Mesenchymal stem cell (in vitro differentiated cells and primary cell): ENCODE measurements around the gene MT2A.

Experiments
- DNase-seq: peaks from one replicate; pipeline ENCODE4 v3.0.0-alpha.2; 2013
- H2AFZ ChIP-seq: one replicate; pipeline ENCODE4 v1.6.1; 2013; ENCODE audit warnings: low read depth, mild to moderate bottlenecking, control low read depth, inconsistent platforms, low read length, moderate library complexity
- H2AK5ac ChIP-seq: 2 replicates; pipeline ENCODE4 v1.6.1; 2013; ENCODE audit warnings: low read length, moderate library complexity, mild to moderate bottlenecking, inconsistent platforms; ENCODE audit not compliant: severe bottlenecking
- H2BK120ac ChIP-seq: one replicate; pipeline ENCODE4 v1.6.1; 2013; ENCODE audit warnings: low read depth, mild to moderate bottlenecking, inconsistent platforms, low read length, moderate library complexity
- H2BK12ac ChIP-seq, 2 experiments: one replicate each; pipeline ENCODE4 v1.6.1; 2013; ENCODE audit warnings: inconsistent platforms in 2 of 2, low read length in 2 of 2, mild to moderate bottlenecking in 2 of 2, moderate library complexity in 2 of 2, control low read depth in 1 of 2
- H2BK15ac ChIP-seq: one replicate; pipeline ENCODE4 v1.6.1; 2013; ENCODE audit warnings: mild to moderate bottlenecking, low read depth, inconsistent platforms; ENCODE audit not compliant: poor library complexity, severe bottlenecking
- H2BK5ac ChIP-seq: 2 replicates; pipeline ENCODE4 v1.6.1; 2013; ENCODE audit warnings: low read depth, mild to moderate bottlenecking, low read length, control low read depth, inconsistent platforms; ENCODE audit not compliant: poor library complexity, severe bottlenecking
- H3K14ac ChIP-seq, 2 experiments: one replicate each; pipeline ENCODE4 v1.6.1; 2013; ENCODE audit warnings: inconsistent platforms in 2 of 2, low read length in 2 of 2, control low read depth in 1 of 2, mild to moderate bottlenecking in 1 of 2, moderate library complexity in 1 of 2
- H3K18ac ChIP-seq, 2 experiments: one replicate each; pipeline ENCODE4 v1.6.1; 2013; ENCODE audit warnings: inconsistent platforms in 2 of 2, low read length in 2 of 2, control low read depth in 1 of 2, low read depth in 1 of 2, mild to moderate bottlenecking in 1 of 2
- H3K23ac ChIP-seq, 2 experiments: one replicate each; pipeline ENCODE4 v1.6.1; 2013; ENCODE audit warnings: inconsistent platforms in 2 of 2, low read length in 2 of 2, mild to moderate bottlenecking in 2 of 2, moderate library complexity in 2 of 2, control low read depth in 1 of 2
- H3K27ac ChIP-seq: 2 replicates; pipeline ENCODE4 v1.5.1; 2013; ENCODE audit warnings: mild to moderate bottlenecking, moderate library complexity, low read length, control low read depth, inconsistent platforms; ENCODE audit not compliant: poor library complexity, severe bottlenecking
- H3K27me3 ChIP-seq, 2 experiments: 2 replicates each; pipeline versions ENCODE4 v1.6.1 to v1.7.0; 2013; ENCODE audit warnings: low read length in 2 of 2, mild to moderate bottlenecking in 2 of 2, moderate library complexity in 2 of 2, control low read depth in 1 of 2, inconsistent platforms in 1 of 2; ENCODE audit not compliant: control insufficient read depth in 1 of 2, insufficient read depth in 1 of 2
- H3K36me3 ChIP-seq, 2 experiments: 2 replicates each; pipeline versions ENCODE4 v1.6.1 to v1.7.0; 2013; ENCODE audit warnings: low read length in 2 of 2, control low read depth in 1 of 2, inconsistent platforms in 1 of 2, low read depth in 1 of 2, mild to moderate bottlenecking in 1 of 2; ENCODE audit not compliant: insufficient read depth in 2 of 2, control insufficient read depth in 1 of 2
- H3K4ac ChIP-seq, 2 experiments: one replicate each; pipeline ENCODE4 v1.6.1; 2013; ENCODE audit warnings: inconsistent platforms in 2 of 2, low read length in 2 of 2, mild to moderate bottlenecking in 2 of 2, moderate library complexity in 2 of 2, control low read depth in 1 of 2, low read depth in 1 of 2
- H3K4me1 ChIP-seq: 2 replicates; pipeline ENCODE4 v1.6.1; 2013; ENCODE audit warnings: low read depth, low read length, control low read depth; ENCODE audit not compliant: control insufficient read depth, insufficient read depth
- H3K4me2 ChIP-seq: 2 replicates; pipeline ENCODE4 v1.6.1; 2013; ENCODE audit warnings: low read length, mild to moderate bottlenecking, inconsistent platforms; ENCODE audit not compliant: poor library complexity, severe bottlenecking
- H3K4me3 ChIP-seq, 2 experiments: 2 replicates each; pipeline versions ENCODE4 v1.5.1 to v1.7.0; 2013; ENCODE audit warnings: low read length in 2 of 2, mild to moderate bottlenecking in 2 of 2, control low read depth in 1 of 2, low read depth in 1 of 2; ENCODE audit not compliant: insufficient read depth in 1 of 2
- H3K79me1 ChIP-seq: replicated peaks from 2 replicates; pipeline ENCODE4 v1.6.1; 2013; ENCODE audit warnings: mild to moderate bottlenecking, control low read depth, low read length, inconsistent platforms; ENCODE audit not compliant: poor library complexity, severe bottlenecking
- H3K9ac ChIP-seq: 2 replicates; pipeline ENCODE4 v1.7.0; 2013; ENCODE audit warnings: mild to moderate bottlenecking, low read length, moderate library complexity
- H3K9me3 ChIP-seq: 2 replicates; pipeline ENCODE4 v1.7.0; 2013; ENCODE audit warnings: mild to moderate bottlenecking, low read length; ENCODE audit not compliant: control insufficient read depth
- H4K8ac ChIP-seq: one replicate; pipeline ENCODE4 v1.6.1; 2013; ENCODE audit warnings: inconsistent platforms, mild to moderate bottlenecking, low read length, moderate library complexity
- H4K91ac ChIP-seq: one replicate; pipeline ENCODE4 v1.6.1; 2013; ENCODE audit warnings: mild to moderate bottlenecking, low read length, inconsistent platforms
- WGBS: methylation state at CpG from one replicate; pipeline ENCODE4 v1.1.7; 2013; ENCODE audit warnings: mixed read lengths; 5-methylcytosine and 5-hydroxymethylcytosine counted together

Gene MT2A

GRCh38 chr16:56564793-56565477 is 43.4 kb upstream of the MT2A start, which contains the start of gene MT4:
TSS of gene MT4 (plus strand) at chr16:56565073. CDS start at chr16:56565129, 56 bp downstream.
- H2BK15ac ChIP-seq = no peak within 1 kb of the TSS
- WGBS = 87% methylated on average over 10 of the region's 12 CpGs
- no peaks in the 10 kb centered on the region for H3K4me1 ChIP-seq
- no peak within 1 kb of the TSS for H3K9ac ChIP-seq
- no peak for DNase-seq
- H2BK120ac ChIP-seq = no peak within 1 kb of the TSS
- no peaks in the 10 kb centered on the region for H3K9me3 ChIP-seq
- H3K18ac ChIP-seq = no peak within 1 kb of the TSS
- H3K27ac ChIP-seq = no peak within 1 kb of the TSS
- no peaks in the 10 kb centered on the region for H3K36me3 ChIP-seq
- H3K4me3 ChIP-seq = no peak within 1 kb of the TSS
- H3K4me2 ChIP-seq = no peak within 1 kb of the TSS
- H3K14ac ChIP-seq = no peak within 1 kb of the TSS
- no peak within 1 kb of the TSS for H4K8ac ChIP-seq
- no peak within 1 kb of the TSS for H2AFZ ChIP-seq
- no peak within 1 kb of the TSS for H2BK12ac ChIP-seq
- no peaks in the 10 kb centered on the region for H3K79me1 ChIP-seq
- H2BK5ac ChIP-seq = no peak within 1 kb of the TSS
- H4K91ac ChIP-seq = no peak within 1 kb of the TSS
- H3K4ac ChIP-seq = no peak within 1 kb of the TSS
- H3K23ac ChIP-seq = no peak within 1 kb of the TSS
- H2AK5ac ChIP-seq = no peak within 1 kb of the TSS
- peaks cover 37 to 56% of the 10 kb centered on the region in 2 experiments for H3K27me3 ChIP-seq

DNA sequence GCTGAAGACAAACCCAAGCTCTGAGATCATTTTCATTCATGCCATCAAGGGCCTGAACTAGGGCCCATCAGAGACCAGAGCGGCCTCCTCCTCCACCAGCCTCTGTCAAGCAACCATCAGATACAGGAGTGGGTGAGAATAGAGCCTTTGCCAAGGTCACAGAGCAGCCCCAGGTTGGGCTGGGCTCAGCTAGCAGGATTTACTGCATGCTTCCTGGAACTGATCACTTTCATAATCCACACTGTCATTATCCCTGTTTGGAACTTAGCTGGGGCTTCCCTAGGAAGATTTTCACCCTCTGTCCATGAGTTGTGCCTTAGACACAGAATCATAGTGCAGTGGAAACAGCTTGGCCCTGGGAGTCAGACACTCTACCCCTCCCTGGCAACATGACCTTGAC is 38.4 kb upstream of the MT2A start:
- Histone ChIP-seq H3K18ac (no peak overlapping the region), H3K4me2 (no peak overlapping the region), H4K8ac (no peak overlapping the region), H3K23ac (no peak overlapping the region), H3K9ac (no peak overlapping the region), H3K4me1 (no peaks in the 10 kb centered on the region), H3K14ac (no peak overlapping the region), H2AK5ac (no peak overlapping the region), H3K36me3 (no peaks in the 10 kb centered on the region), H2BK12ac (no peak overlapping the region), H4K91ac (no peak overlapping the region), H2BK120ac (no peak overlapping the region), H3K4me3 (no peak overlapping the region), H3K27ac (no peak overlapping the region), H2BK15ac (no peak overlapping the region), H2AFZ (no peak overlapping the region), H3K4ac (no peak overlapping the region), H3K9me3 (no peaks in the 10 kb centered on the region), H2BK5ac (no peak overlapping the region), H3K79me1 (no peaks in the 10 kb centered on the region), H3K27me3 (peaks cover 32 to 41% of the 10 kb centered on the region in 2 experiments)
- DNase-seq = no peak
- 74% methylated on average over 1 of the region's 1 CpG for WGBS

DNA sequence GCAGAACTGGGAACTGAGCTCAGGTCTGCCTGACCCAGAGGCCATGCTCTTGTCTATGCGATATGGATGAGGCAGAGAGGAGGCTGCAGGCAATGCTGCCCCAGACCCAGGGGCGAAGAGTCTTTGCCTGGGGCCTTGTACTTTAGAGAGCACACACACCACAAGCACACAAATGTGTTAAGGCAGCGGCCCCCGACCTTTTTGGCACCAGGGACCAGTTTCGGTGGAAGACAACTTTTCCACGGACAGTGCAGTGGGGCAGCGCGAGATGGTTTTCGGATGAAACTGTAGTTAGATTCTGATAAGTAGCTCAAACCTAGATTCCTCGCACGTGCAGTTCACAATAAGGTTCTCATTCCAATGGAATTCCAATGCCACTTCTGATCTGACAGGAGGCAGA is 36.9 kb upstream of the MT2A start:
- Histone ChIP-seq H3K36me3 (no peaks in the 10 kb centered on the region), H3K9me3 (no peaks in the 10 kb centered on the region), H2AK5ac (no peak overlapping the region), H4K8ac (no peak overlapping the region), H3K4ac (no peak overlapping the region), H2BK5ac (no peak overlapping the region), H3K14ac (no peak overlapping the region), H2AFZ (no peak overlapping the region), H3K4me2 (no peak overlapping the region), H2BK12ac (no peak overlapping the region), H3K9ac (no peak overlapping the region), H2BK15ac (no peak overlapping the region), H3K27me3 (peaks cover 22 to 28% of the 10 kb centered on the region in 2 experiments), H3K4me3 (no peak overlapping the region), H3K79me1 (no peaks in the 10 kb centered on the region), H3K23ac (no peak overlapping the region), H4K91ac (no peak overlapping the region), H3K27ac (no peak overlapping the region), H3K18ac (no peak overlapping the region), H2BK120ac (no peak overlapping the region), H3K4me1 (no peaks in the 10 kb centered on the region)
- DNase-seq = no peak
- 90% methylated on average over 11 of the region's 11 CpGs for WGBS

DNA sequence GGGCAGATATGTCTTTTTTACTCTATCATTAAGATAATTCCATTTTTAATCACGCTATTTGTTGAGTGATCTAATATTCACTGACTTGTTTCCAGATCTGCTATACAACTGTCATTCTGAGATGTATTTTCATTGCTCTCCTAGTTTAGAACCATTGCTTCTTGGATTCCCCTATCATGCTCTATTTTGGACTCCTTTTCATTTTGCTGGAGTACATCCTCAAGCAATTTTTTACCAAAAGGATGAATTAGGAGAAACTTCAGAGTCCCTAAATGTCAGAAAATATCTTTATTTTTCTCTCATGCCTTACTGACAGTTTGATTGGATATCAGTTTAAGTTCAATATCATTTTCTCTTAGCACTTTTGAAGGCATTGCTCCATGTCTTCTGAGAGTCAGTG is 33.8 kb upstream of the MT2A start:
- H2BK5ac ChIP-seq = no peak overlapping the region
- no peaks in the 10 kb centered on the region for H3K4me1 ChIP-seq
- H2AK5ac ChIP-seq = no peak overlapping the region
- H3K18ac ChIP-seq = no peak overlapping the region
- peaks cover under 1 to 8% of the 10 kb centered on the region in 2 experiments for H3K27me3 ChIP-seq
- no peak overlapping the region for H2BK15ac ChIP-seq
- H3K36me3 ChIP-seq = no peaks in the 10 kb centered on the region
- no peaks in the 10 kb centered on the region for H3K9me3 ChIP-seq
- H2AFZ ChIP-seq = no peak overlapping the region
- DNase-seq = no peak
- H4K91ac ChIP-seq = no peak overlapping the region
- H3K79me1 ChIP-seq = no peaks in the 10 kb centered on the region
- H4K8ac ChIP-seq = no peak overlapping the region
- H2BK120ac ChIP-seq = no peak overlapping the region
- H3K4ac ChIP-seq = no peak overlapping the region
- H3K14ac ChIP-seq = no peak overlapping the region
- H3K4me3 ChIP-seq = no peak overlapping the region
- no peak overlapping the region for H3K23ac ChIP-seq
- no CpG with 5 or more reads among the region's 1 CpG for WGBS
- no peak overlapping the region for H3K4me2 ChIP-seq
- H2BK12ac ChIP-seq = no peak overlapping the region
- H3K27ac ChIP-seq = no peak overlapping the region
- H3K9ac ChIP-seq = no peak overlapping the region
